ENCODE results near the gene VASH2. TPM values are rescaled to one million over a fixed set of nuclear protein-coding genes. Genes with fewer than 3 reads are reported as not detected.

VASH2 gene
- total RNA-seq, 1 experiment from 2014 or later: 303 TPM

DNA sequence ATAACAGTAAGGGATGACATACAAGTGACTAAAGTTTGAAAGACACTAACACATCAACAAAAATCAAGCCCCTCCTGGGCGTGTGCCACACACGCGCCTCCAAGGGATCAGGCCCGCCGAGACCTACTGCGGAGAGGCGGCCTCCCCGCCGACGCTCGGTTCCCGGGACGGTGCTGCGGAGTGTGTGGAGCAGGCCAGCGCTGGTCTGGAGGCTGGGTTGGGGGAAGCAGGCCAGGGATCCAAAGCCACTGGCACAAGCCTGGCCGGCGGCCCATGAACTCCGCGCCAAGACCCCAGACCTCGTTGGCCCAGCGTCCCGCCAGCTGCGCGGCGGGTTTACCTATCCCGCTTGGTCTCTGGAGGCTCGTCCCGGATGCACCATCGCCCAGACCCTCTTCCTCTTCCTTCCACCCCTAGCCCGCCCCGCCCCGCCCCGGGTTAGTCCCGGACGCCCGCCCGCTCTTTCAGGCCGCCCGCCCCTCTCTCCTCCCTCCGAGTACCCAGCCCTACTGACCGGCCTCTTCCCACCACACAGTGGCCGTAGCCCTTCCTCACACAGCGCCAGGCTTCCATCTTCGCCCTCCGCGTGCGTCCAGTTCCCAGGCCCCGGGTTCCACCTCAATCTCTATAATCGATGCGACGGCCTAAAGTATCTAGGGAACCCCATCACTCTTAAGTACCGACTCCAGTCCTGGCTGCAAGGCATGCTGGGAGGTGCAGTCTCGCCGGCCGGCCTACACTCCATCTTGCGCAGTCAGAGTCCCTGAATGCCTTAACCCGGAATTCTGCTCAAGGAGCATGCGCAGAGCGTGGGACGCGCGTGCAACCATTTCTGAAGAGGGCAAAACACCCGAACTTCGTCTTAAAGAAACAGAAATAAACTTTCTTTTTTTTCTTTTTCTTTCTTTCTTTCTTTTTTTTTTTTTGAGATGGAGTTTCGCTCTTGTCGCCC, 65.0 kb downstream of the VASH2 start, which contains the start of gene ANGEL2 (continued):
- no peak for TF ChIP-seq PRDM15 (CRISPR knock-in tag; IDR thresholded peaks at IDR 0.05)
- TF ChIP-seq ZNF671 (CRISPR knock-in tag; IDR thresholded peaks at IDR 0.05): no peak
- TF ChIP-seq, protein P1, sequence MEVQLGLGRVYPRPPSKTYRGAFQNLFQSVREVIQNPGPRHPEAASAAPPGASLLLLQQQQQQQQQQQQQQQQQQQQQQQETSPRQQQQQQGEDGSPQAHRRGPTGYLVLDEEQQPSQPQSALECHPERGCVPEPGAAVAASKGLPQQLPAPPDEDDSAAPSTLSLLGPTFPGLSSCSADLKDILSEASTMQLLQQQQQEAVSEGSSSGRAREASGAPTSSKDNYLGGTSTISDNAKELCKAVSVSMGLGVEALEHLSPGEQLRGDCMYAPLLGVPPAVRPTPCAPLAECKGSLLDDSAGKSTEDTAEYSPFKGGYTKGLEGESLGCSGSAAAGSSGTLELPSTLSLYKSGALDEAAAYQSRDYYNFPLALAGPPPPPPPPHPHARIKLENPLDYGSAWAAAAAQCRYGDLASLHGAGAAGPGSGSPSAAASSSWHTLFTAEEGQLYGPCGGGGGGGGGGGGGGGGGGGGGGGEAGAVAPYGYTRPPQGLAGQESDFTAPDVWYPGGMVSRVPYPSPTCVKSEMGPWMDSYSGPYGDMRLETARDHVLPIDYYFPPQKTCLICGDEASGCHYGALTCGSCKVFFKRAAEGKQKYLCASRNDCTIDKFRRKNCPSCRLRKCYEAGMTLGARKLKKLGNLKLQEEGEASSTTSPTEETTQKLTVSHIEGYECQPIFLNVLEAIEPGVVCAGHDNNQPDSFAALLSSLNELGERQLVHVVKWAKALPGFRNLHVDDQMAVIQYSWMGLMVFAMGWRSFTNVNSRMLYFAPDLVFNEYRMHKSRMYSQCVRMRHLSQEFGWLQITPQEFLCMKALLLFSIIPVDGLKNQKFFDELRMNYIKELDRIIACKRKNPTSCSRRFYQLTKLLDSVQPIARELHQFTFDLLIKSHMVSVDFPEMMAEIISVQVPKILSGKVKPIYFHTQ (CRISPR knock-in tag; IDR thresholded peaks at IDR 0.05): no peak
- TF ChIP-seq ZNF423 (CRISPR knock-in tag; IDR thresholded peaks at IDR 0.05): no peak
- no peak for TF ChIP-seq SP1 (CRISPR knock-in tag; conservative IDR thresholded peaks at IDR 0.05)
- TF ChIP-seq, protein P2, sequence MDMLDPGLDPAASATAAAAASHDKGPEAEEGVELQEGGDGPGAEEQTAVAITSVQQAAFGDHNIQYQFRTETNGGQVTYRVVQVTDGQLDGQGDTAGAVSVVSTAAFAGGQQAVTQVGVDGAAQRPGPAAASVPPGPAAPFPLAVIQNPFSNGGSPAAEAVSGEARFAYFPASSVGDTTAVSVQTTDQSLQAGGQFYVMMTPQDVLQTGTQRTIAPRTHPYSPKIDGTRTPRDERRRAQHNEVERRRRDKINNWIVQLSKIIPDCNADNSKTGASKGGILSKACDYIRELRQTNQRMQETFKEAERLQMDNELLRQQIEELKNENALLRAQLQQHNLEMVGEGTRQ (CRISPR knock-in tag; IDR thresholded peaks at IDR 0.05): no peak
- no peak for TF ChIP-seq ZNF263 (CRISPR knock-in tag; IDR thresholded peaks at IDR 0.05; ENCODE audit: low read depth)
- TF ChIP-seq ZBTB21 (CRISPR knock-in tag; IDR thresholded peaks at IDR 0.05; ENCODE audit: borderline replicate concordance): no peak
- TF ChIP-seq, protein P3, sequence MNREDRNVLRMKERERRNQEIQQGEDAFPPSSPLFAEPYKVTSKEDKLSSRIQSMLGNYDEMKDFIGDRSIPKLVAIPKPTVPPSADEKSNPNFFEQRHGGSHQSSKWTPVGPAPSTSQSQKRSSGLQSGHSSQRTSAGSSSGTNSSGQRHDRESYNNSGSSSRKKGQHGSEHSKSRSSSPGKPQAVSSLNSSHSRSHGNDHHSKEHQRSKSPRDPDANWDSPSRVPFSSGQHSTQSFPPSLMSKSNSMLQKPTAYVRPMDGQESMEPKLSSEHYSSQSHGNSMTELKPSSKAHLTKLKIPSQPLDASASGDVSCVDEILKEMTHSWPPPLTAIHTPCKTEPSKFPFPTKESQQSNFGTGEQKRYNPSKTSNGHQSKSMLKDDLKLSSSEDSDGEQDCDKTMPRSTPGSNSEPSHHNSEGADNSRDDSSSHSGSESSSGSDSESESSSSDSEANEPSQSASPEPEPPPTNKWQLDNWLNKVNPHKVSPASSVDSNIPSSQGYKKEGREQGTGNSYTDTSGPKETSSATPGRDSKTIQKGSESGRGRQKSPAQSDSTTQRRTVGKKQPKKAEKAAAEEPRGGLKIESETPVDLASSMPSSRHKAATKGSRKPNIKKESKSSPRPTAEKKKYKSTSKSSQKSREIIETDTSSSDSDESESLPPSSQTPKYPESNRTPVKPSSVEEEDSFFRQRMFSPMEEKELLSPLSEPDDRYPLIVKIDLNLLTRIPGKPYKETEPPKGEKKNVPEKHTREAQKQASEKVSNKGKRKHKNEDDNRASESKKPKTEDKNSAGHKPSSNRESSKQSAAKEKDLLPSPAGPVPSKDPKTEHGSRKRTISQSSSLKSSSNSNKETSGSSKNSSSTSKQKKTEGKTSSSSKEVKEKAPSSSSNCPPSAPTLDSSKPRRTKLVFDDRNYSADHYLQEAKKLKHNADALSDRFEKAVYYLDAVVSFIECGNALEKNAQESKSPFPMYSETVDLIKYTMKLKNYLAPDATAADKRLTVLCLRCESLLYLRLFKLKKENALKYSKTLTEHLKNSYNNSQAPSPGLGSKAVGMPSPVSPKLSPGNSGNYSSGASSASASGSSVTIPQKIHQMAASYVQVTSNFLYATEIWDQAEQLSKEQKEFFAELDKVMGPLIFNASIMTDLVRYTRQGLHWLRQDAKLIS (CRISPR knock-in tag; IDR thresholded peaks at IDR 0.05; ENCODE audit: borderline replicate concordance): 0 out of 2 replicates have a peak, but pooled peaks have one; percentile 36
- peak; percentile 95; the same call in 1 of the 2 replicates for TF ChIP-seq KAT7 (CRISPR knock-in tag; IDR thresholded peaks at IDR 0.05; ENCODE audit: borderline replicate concordance)

DNA sequence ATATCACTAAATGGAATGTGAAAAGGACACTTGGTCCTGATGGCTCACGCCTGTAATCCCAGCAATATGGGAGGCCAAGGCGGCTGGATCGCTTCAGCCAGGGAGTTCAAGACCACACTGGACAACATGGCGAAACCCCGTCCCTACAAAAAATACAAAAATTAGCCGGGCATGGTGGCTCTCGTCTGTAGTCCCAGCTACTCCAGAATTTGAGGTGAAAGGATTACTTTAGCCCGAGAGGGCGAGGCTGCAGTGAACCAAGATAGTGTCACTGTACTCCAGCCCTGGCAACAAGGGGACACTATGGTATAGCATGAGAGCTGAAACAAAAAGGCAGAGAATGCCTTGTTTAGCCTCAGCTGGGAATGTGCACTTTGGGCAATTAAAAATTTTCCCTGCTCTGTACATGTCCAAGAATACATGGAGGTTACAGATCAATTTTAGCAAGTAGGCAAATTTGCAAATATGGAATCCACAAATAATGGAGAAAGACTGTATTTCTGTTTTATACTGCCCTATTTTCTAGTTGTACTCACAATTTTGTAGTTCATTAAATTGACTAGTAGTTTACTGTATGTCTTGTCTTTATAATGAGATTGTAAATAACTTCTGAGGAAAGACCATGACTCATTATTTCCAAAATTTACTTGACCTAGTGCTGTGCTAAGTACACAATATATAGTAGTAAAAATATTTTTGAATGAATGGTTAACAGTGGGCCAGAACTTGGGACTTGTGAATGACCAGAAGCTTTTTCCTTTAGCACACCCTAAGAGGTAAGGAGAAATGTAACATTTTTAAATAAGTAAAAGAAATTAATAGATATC, 67.3 kb downstream of the VASH2 start:
- DNase-seq (ENCODE audit: low spot score) (no peak), ATAC-seq (no peak)
- H3K9me3 Mint-ChIP-seq: no peaks in the 10 kb centered on the region
- peaks cover 8% of the 10 kb centered on the region; the same call in 1 of the 2 replicates for H3K27me3 Mint-ChIP-seq (ENCODE audit: low read depth)
- no peak overlapping the region for H3K4me3 Mint-ChIP-seq
- H3K27ac Mint-ChIP-seq: no peak overlapping the region
- H3K36me3 Mint-ChIP-seq: no peaks in the 10 kb centered on the region
- H3K4me1 Mint-ChIP-seq: peaks cover 12% of the 10 kb centered on the region
- ChIA-PET POLR2A (no interaction called here), CTCF (no interaction called here)
- TF ChIP-seq MXD4 (CRISPR knock-in tag; IDR thresholded peaks at IDR 0.05; ENCODE audit: borderline replicate concordance): no peak
- TF ChIP-seq CBFB (CRISPR knock-in tag; IDR thresholded peaks at IDR 0.05; ENCODE audit: low read depth): no peak
- TF ChIP-seq ZNF138 (CRISPR knock-in tag; conservative IDR thresholded peaks at IDR 0.05): no peak
- TF ChIP-seq, protein P4, sequence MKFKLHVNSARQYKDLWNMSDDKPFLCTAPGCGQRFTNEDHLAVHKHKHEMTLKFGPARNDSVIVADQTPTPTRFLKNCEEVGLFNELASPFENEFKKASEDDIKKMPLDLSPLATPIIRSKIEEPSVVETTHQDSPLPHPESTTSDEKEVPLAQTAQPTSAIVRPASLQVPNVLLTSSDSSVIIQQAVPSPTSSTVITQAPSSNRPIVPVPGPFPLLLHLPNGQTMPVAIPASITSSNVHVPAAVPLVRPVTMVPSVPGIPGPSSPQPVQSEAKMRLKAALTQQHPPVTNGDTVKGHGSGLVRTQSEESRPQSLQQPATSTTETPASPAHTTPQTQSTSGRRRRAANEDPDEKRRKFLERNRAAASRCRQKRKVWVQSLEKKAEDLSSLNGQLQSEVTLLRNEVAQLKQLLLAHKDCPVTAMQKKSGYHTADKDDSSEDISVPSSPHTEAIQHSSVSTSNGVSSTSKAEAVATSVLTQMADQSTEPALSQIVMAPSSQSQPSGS (CRISPR knock-in tag; IDR thresholded peaks at IDR 0.05; ENCODE audit: borderline replicate concordance, low read depth): no peak
- TF ChIP-seq TEAD1 (CRISPR knock-in tag; IDR thresholded peaks at IDR 0.05): no peak
- no peak for TF ChIP-seq ATF6 (CRISPR knock-in tag; IDR thresholded peaks at IDR 0.05)
- TF ChIP-seq GRHL2 (CRISPR knock-in tag; IDR thresholded peaks at IDR 0.05; ENCODE audit: insufficient replicate concordance, severe bottlenecking): no peak
- no peak for TF ChIP-seq ESRRA (CRISPR knock-in tag; IDR thresholded peaks at IDR 0.05; ENCODE audit: borderline replicate concordance)

Data from WTC11 (cell line).